ENCODE data around the gene ADAMTSL2.

- TF ChIP-seq, protein P1, sequence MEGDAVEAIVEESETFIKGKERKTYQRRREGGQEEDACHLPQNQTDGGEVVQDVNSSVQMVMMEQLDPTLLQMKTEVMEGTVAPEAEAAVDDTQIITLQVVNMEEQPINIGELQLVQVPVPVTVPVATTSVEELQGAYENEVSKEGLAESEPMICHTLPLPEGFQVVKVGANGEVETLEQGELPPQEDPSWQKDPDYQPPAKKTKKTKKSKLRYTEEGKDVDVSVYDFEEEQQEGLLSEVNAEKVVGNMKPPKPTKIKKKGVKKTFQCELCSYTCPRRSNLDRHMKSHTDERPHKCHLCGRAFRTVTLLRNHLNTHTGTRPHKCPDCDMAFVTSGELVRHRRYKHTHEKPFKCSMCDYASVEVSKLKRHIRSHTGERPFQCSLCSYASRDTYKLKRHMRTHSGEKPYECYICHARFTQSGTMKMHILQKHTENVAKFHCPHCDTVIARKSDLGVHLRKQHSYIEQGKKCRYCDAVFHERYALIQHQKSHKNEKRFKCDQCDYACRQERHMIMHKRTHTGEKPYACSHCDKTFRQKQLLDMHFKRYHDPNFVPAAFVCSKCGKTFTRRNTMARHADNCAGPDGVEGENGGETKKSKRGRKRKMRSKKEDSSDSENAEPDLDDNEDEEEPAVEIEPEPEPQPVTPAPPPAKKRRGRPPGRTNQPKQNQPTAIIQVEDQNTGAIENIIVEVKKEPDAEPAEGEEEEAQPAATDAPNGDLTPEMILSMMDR (IDR thresholded peaks at IDR 0.05; ENCODE audit: insufficient read depth, low read length, poor library complexity, severe bottlenecking): no peak
- no peak for TF ChIP-seq EZH2phosphoT487 (conservative IDR thresholded peaks at IDR 0.05; ENCODE audit: low read length)
Observed at GRCh38 chr9:133524679-133525228, 9.8 kb upstream of the ADAMTSL2 start, which contains the start of gene MYMK.
